ENCODE measurements around the gene PKP3. TPM values are rescaled to one million over a fixed set of nuclear protein-coding genes. Genes with fewer than 3 reads are reported as not detected.
A peak's percentile ranks its signal among the peaks of the same experiment; 100 is the strongest.

The PKP3 gene
- total RNA-seq, 2 experiments from 2014 or later, result not detected

GRCh38 chr11:407651-408123 lies 13.7 kb downstream of the PKP3 start:
- Histone ChIP-seq H2AFZ (ENCODE audit: low read length) (no peak overlapping the region), H3K4me2 (ENCODE audit: low read length) (peak overlapping the region; percentile 28; the same call in 1 of the 2 replicates), H4K20me1 (ENCODE audit: insufficient read depth, low read length) (no peaks in the 10 kb centered on the region), H3K36me3 (ENCODE audit: insufficient read depth, low read length) (no peaks in the 10 kb centered on the region), H3K4me1 (ENCODE audit: insufficient read depth, low read length, poor library complexity, severe bottlenecking) (peaks cover 11% of the 10 kb centered on the region), H3K79me2 (ENCODE audit: insufficient read depth, low read depth, low read length) (no peaks in the 10 kb centered on the region), H3K9me2 (ENCODE audit: insufficient read depth, low read length) (no peaks in the 10 kb centered on the region), H3K9me3 (ENCODE audit: low read length) (no peaks in the 10 kb centered on the region), H3K4me3 (ENCODE audit: low read depth, low read length, poor library complexity, severe bottlenecking) (no peak overlapping the region), H3K27ac (ENCODE audit: low read depth, low read length, poor library complexity, severe bottlenecking) (no peak overlapping the region)
- TF ChIP-seq CTCF (conservative IDR thresholded peaks at IDR 0.05; ENCODE audit: low read length), result no peak
- no peak for TF ChIP-seq EZH2phosphoT487 (IDR thresholded peaks at IDR 0.05; ENCODE audit: borderline replicate concordance, low read depth, low read length)
- POLR2A ChIA-PET, result interaction anchor here (0.5 to 1.3 kb wide), 6 partner anchors 20 to 201 kb away, joined by 3 to 10 read pairs (median 6); partner anchors contain the start of genes BET1L, PTDSS2 and RIC8A
- no TSS peak for BruUV-seq (replicated peaks)
- CTCF ChIA-PET (ENCODE audit: unreplicated experiment), result interaction anchor here (0.7 to 2.0 kb wide), 4 partner anchors 25 to 87 kb away, joined by 3 to 14 read pairs (median 9); partner anchors contain the start of gene PTDSS2
- intact Hi-C loops (cut with micrococcal nuclease; ENCODE audit: unreplicated experiment), result loop anchor here (1.0 to 5.0 kb wide), 2 partner anchors 41 to 100 kb away; partner anchors contain the start of gene RNH1
- no peak for DNase-seq (ENCODE audit: low spot score)

- no peak for TF ChIP-seq EZH2phosphoT487 (IDR thresholded peaks at IDR 0.05; ENCODE audit: borderline replicate concordance, low read depth, low read length)
- no peak for TF ChIP-seq CTCF (conservative IDR thresholded peaks at IDR 0.05; ENCODE audit: low read length)
- intact Hi-C loops (cut with micrococcal nuclease; ENCODE audit: unreplicated experiment), result loop anchor here (5.0 kb wide), 1 partner anchor 99 kb away; the partner anchor contains the start of gene RNH1
- H3K27ac ChIP-seq (ENCODE audit: low read depth, low read length, poor library complexity, severe bottlenecking), result no peak overlapping the region
Observed at GRCh38 chr11:408154-409007, 14.4 kb downstream of the PKP3 start.

More at GRCh38 chr11:408154-409007, 14.4 kb downstream of the PKP3 start:
- no peak for DNase-seq (ENCODE audit: low spot score)
- no peaks in the 10 kb centered on the region for H3K36me3 ChIP-seq (ENCODE audit: insufficient read depth, low read length)
- POLR2A ChIA-PET, result no interaction called here
- H3K4me3 ChIP-seq (ENCODE audit: low read depth, low read length, poor library complexity, severe bottlenecking), result no peak overlapping the region
- no peaks in the 10 kb centered on the region for H3K79me2 ChIP-seq (ENCODE audit: insufficient read depth, low read depth, low read length)
- no TSS peak for BruUV-seq (replicated peaks)
- H4K20me1 ChIP-seq (ENCODE audit: insufficient read depth, low read length), result no peaks in the 10 kb centered on the region
- CTCF ChIA-PET (ENCODE audit: unreplicated experiment), result interaction anchor here (1.4 kb wide), 1 partner anchor 39 kb away, joined by 5 read pairs; no protein-coding TSS in a partner anchor
- no peak overlapping the region for H2AFZ ChIP-seq (ENCODE audit: low read length)
- H3K4me1 ChIP-seq (ENCODE audit: insufficient read depth, low read length, poor library complexity, severe bottlenecking), result peaks cover 11% of the 10 kb centered on the region
- H3K9me3 ChIP-seq (ENCODE audit: low read length), result no peaks in the 10 kb centered on the region
- H3K4me2 ChIP-seq (ENCODE audit: low read length), result no peak overlapping the region
- no peaks in the 10 kb centered on the region for H3K9me2 ChIP-seq (ENCODE audit: insufficient read depth, low read length)
